Aorta (tissue), 5 donors: ENCODE data around the gene HIGD1A. TPM values are rescaled to one million over a fixed set of nuclear protein-coding genes. Genes with fewer than 3 reads are reported as not detected.

Experiments used
- ATAC-seq: fragments of 200-7000 bp; cut with Tn5 transposase; one replicate; pipeline ENCODE4 v1.9.1; 2022; ENCODE audit warnings: moderate library complexity; ENCODE audit not compliant: low FRiP score
- DNase-seq, 2 donors: peaks; one replicate each; pipeline ENCODE4 v3.0.0-alpha.2; 2020
- H3K27ac ChIP-seq, 2 donors: one replicate each; pipeline ENCODE4 v1.5.1; 2013; ENCODE audit warnings: low read length in 2 of 2, mild to moderate bottlenecking in 2 of 2, moderate library complexity in 2 of 2, control low read depth in 1 of 2, inconsistent platforms in 1 of 2, low read depth in 1 of 2
- H3K27me3 ChIP-seq, 2 donors: one replicate each; pipeline ENCODE4 v1.6.1; 2013; ENCODE audit warnings: control low read depth in 1 of 2, low read length in 1 of 2, mild to moderate bottlenecking in 1 of 2, moderate library complexity in 1 of 2; ENCODE audit not compliant: insufficient read depth in 2 of 2, control insufficient read depth in 1 of 2
- H3K36me3 ChIP-seq, 2 donors: one replicate each; pipeline ENCODE4 v1.6.1; 2013; ENCODE audit warnings: control low read depth in 1 of 2, low read length in 1 of 2, mild to moderate bottlenecking in 1 of 2; ENCODE audit not compliant: insufficient read depth in 2 of 2, control insufficient read depth in 1 of 2
- H3K4me1 ChIP-seq, 2 donors: one replicate each; pipeline ENCODE4 v1.6.1; 2013; ENCODE audit warnings: low read length in 2 of 2, control low read depth in 1 of 2, mild to moderate bottlenecking in 1 of 2, moderate library complexity in 1 of 2; ENCODE audit not compliant: insufficient read depth in 2 of 2, control insufficient read depth in 1 of 2
- H3K4me3 ChIP-seq, 2 donors: one replicate each; pipeline ENCODE4 v1.5.1; 2013; ENCODE audit warnings: low read length in 2 of 2, control low read depth in 1 of 2, mild to moderate bottlenecking in 1 of 2
- H3K9me3 ChIP-seq: one replicate; pipeline ENCODE4 v1.6.1; 2013; ENCODE audit warnings: mild to moderate bottlenecking, low read length; ENCODE audit not compliant: control insufficient read depth
- WGBS, 2 donors: extraction: QIAGEN DNeasy Blood & Tissue Kit; methylation state at CpG; one replicate each; pipeline ENCODE4 v1.1.7; 2013; 5-methylcytosine and 5-hydroxymethylcytosine counted together
- intact Hi-C, 2 donors: fragments of 100-400 bp; cut with DNase I; formaldehyde crosslinking; loops; one replicate each; pipeline versions ENCODE4 v1.14.2 to v1.15.0; 2022
- polyA plus RNA-seq, 2 donors: library from polyadenylated mRNA; stranded (reverse); fragments of 200-250 nt; gene quantifications; one replicate each; pipeline ENCODE4 v1.2.3, GENCODE V29; 2013
- total RNA-seq, 2 donors: library from RNA; stranded (reverse); fragmentation: NEBNext Ultra II Directional; extraction: Animal tissue kit (Norgen Biotek cat#: 25700); gene quantifications; one replicate each; pipeline ENCODE4 v1.2.1, GENCODE V29; 2021
- donor health status: healthy with polysubstance abuse.
- donor health status: Bipolar disorder and iron deficiency.
- donor health status: DM: no; HTN: no; CAD: no.
- donor health status: DM: no; HTN: no; CAD: no.
- donor health status: DM: yes; HTN: yes; CAD: no.

Gene HIGD1A
- total and polyA plus RNA-seq, 4 donors, result 61.4 to 337 (median 130) TPM

GRCh38 chr3:42750834-42751233 lies 53.5 kb downstream of the HIGD1A start:
- H3K4me3 ChIP-seq, result no peak overlapping the region
- H3K9me3 ChIP-seq, result no peaks in the 10 kb centered on the region
- ATAC-seq (no peak), DNase-seq (peak in 1 of 2 donors; percentile 61)
- no peaks in the 10 kb centered on the region for H3K36me3 ChIP-seq
- intact Hi-C loops, result loop anchor here in 1 of 2 donors (5.0 kb wide), 1 partner anchor 249 kb away; the partner anchor contains the start of gene VIPR1
- H3K27me3 ChIP-seq, result no peaks in the 10 kb centered on the region
- peaks cover 4 to 8% of the 10 kb centered on the region in 2 donors for H3K4me1 ChIP-seq
- WGBS, 2 donors, result 94 to 96% methylated on average over 7 of the region's 7 CpGs
- no peak overlapping the region for H3K27ac ChIP-seq

- DNase-seq (peak in 1 of 2 donors; percentile 62), ATAC-seq (peak; percentile 34)
- H3K9me3 ChIP-seq, result no peaks in the 10 kb centered on the region
- H3K4me3 ChIP-seq, result no peak overlapping the region
- intact Hi-C loops, result loop anchor here (5.0 to 10.0 kb wide), 4 partner anchors 65 to 247 kb away; partner anchors contain the start of genes KLHL40 (in 1 of the 2), NKTR (in 1 of the 2), SEC22C (in 1 of the 2) and VIPR1 (in 1 of the 2)
- H3K4me1 ChIP-seq, result peaks cover 6 to 8% of the 10 kb centered on the region in 2 donors
- no peaks in the 10 kb centered on the region for H3K27me3 ChIP-seq
- no peaks in the 10 kb centered on the region for H3K36me3 ChIP-seq
- 31% methylated on average over 10 of the region's 10 CpGs for WGBS, 2 donors
- peak overlapping the region in 1 of 2 donors; percentile 61 for H3K27ac ChIP-seq
Observed at GRCh38 chr3:42749753-42750231, 54.5 kb downstream of the HIGD1A start.

GRCh38 chr3:42749025-42749752 lies 55.1 kb downstream of the HIGD1A start:
- intact Hi-C loops, result loop anchor here (5.0 to 10.0 kb wide), 3 partner anchors 64 to 164 kb away; partner anchors contain the start of genes KLHL40 (in 1 of the 2), NKTR (in 1 of the 2) and SEC22C (in 1 of the 2)
- H3K4me3 ChIP-seq, result no peak overlapping the region
- DNase-seq, result peak in 1 of 2 donors; percentile 40
- 71% methylated on average over 10 of the region's 10 CpGs for WGBS, 2 donors
- ATAC-seq, result no peak
- H3K36me3 ChIP-seq, result no peaks in the 10 kb centered on the region
- H3K9me3 ChIP-seq, result no peaks in the 10 kb centered on the region
- H3K27me3 ChIP-seq, result no peaks in the 10 kb centered on the region
- H3K27ac ChIP-seq, result peak overlapping the region in 1 of 2 donors; percentile 61
- peaks cover 6 to 8% of the 10 kb centered on the region in 2 donors for H3K4me1 ChIP-seq

- 55 to 74% methylated on average over 6 of the region's 6 CpGs for WGBS, 2 donors
- Histone ChIP-seq H3K4me1 (peaks cover 6 to 8% of the 10 kb centered on the region in 2 donors), H3K36me3 (no peaks in the 10 kb centered on the region), H3K9me3 (no peaks in the 10 kb centered on the region), H3K4me3 (no peak overlapping the region), H3K27ac (peak overlapping the region; percentile 71 to 97), H3K27me3 (no peaks in the 10 kb centered on the region)
- intact Hi-C loops, result loop anchor here (5.0 to 10.0 kb wide), 3 partner anchors 63 to 163 kb away; partner anchors contain the start of genes KLHL40 (in 1 of the 2), NKTR (in 1 of the 2) and SEC22C (in 1 of the 2)
- peak in 1 of 2 donors; percentile 24 for DNase-seq
- no peak for ATAC-seq
Observed at GRCh38 chr3:42747581-42747980, 56.7 kb downstream of the HIGD1A start.

GRCh38 chr3:42746455-42747450 lies 57.5 kb downstream of the HIGD1A start:
- H3K4me3 ChIP-seq, result no peak overlapping the region
- intact Hi-C loops, result loop anchor here (5.0 to 10.0 kb wide), 3 partner anchors 62 to 162 kb away; partner anchors contain the start of genes KLHL40 (in 1 of the 2), NKTR (in 1 of the 2) and SEC22C (in 1 of the 2)
- WGBS, 2 donors, result 14 to 23% methylated on average over 11 of the region's 11 CpGs

DNA sequence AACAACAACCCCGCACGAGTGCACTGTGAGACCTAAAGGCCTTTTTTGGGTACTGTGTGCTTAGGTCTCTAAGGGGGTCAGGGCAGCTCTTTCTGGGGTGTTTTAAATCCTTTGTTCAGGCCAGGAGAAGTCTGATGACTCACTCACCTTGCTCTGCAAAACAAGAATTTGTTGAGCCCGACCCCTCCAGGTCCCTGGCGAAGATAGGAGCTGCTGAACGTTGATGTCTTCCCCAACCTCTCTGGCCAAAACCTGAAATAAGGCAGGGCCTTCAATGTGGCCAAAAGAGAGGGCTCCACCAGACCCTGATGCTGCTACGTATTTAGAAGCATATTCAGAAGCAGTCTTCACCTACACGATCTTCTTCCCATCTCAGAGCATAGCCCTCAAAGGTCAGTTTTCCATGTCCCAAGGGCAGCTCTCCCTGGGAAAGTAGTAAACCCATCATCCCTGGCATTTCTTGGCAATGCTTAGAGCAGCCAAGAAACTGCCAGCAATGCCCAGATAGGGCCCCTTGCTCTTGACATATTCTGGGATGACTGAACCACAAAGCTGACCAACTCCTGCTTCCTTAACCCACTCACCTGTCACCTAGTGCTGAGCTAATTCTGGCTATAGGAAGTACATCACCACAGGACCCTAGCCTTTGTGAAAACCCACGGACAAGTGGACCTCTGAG lies 58.4 kb downstream of the HIGD1A start:
- peaks cover 6 to 8% of the 10 kb centered on the region in 2 donors for H3K4me1 ChIP-seq
- intact Hi-C loops, result loop anchor here (2.0 to 10.0 kb wide), 4 partner anchors 61 to 161 kb away; partner anchors contain the start of genes KLHL40 (in 1 of the 2), NKTR (in 1 of the 2), SEC22C (in 1 of the 2) and ZBTB47 (in 1 of the 2)
- H3K4me3 ChIP-seq, result no peak overlapping the region
- 7 to 17% methylated on average over 8 of the region's 8 CpGs for WGBS, 2 donors
- H3K9me3 ChIP-seq, result no peaks in the 10 kb centered on the region
- ATAC-seq (no peak), DNase-seq (no peak)
- no peaks in the 10 kb centered on the region for H3K36me3 ChIP-seq
- no peaks in the 10 kb centered on the region for H3K27me3 ChIP-seq
- H3K27ac ChIP-seq, result peak overlapping the region; percentile 67 to 96

More at GRCh38 chr3:42746455-42747450, 57.5 kb downstream of the HIGD1A start:
- H3K27me3 ChIP-seq, result no peaks in the 10 kb centered on the region
- no peaks in the 10 kb centered on the region for H3K9me3 ChIP-seq
- no peaks in the 10 kb centered on the region for H3K36me3 ChIP-seq
- ATAC-seq, result peak; percentile 75
- H3K4me1 ChIP-seq, result peaks cover 6 to 8% of the 10 kb centered on the region in 2 donors
- DNase-seq, result peak in 1 of 2 donors; percentile 46
- H3K27ac ChIP-seq, result peak overlapping the region; percentile 71 to 97

DNA sequence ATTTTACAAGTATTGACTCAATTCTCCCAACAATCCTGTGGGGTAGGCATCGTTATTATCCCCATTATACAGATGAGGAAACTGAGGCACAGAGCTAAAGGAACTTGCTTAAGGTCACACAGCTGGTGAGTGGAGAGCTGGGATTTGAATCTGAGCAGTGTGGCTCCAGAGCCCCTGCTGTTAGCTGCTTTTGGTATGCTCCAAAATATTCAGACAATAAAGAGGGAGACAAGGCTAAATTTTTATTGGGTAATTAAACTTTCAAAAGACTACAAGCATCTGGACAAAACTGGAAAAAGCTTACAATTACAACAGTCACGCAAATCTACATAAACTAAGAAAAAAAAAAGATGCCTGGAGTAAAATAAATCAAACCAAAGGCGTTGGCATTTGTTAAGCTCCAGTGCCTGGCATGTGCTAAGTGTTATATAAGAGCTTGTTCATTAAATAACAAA lies 59.0 kb downstream of the HIGD1A start:
- ATAC-seq (no peak), DNase-seq (no peak)
- H3K4me3 ChIP-seq, result no peak overlapping the region
- H3K4me1 ChIP-seq, result peaks cover 6 to 8% of the 10 kb centered on the region in 2 donors
- intact Hi-C loops, result loop anchor here (2.0 to 10.0 kb wide), 4 partner anchors 61 to 161 kb away; partner anchors contain the start of genes KLHL40 (in 1 of the 2), NKTR (in 1 of the 2), SEC22C (in 1 of the 2) and ZBTB47 (in 1 of the 2)
- no peaks in the 10 kb centered on the region for H3K9me3 ChIP-seq
- H3K36me3 ChIP-seq, result no peaks in the 10 kb centered on the region
- no peaks in the 10 kb centered on the region for H3K27me3 ChIP-seq
- peak overlapping the region; percentile 67 to 96 for H3K27ac ChIP-seq
- WGBS, 2 donors, result 36 to 40% methylated on average over 3 of the region's 3 CpGs
